Adrenal gland (tissue), 12 donors: Measurements from ENCODE around the gene BLNK. TPM values are rescaled to one million over a fixed set of nuclear protein-coding genes. Genes with fewer than 3 reads are reported as not detected.

ENCODE experiments used
- DNase-seq, 7 donors: peaks; one replicate each; pipeline ENCODE4 v3.0.0-alpha.2; 2019 to 2020
- H3K27ac ChIP-seq, 5 donors: fragments of 200-600 bp; sonication (generic) in 4 of 5; 1 replicate in 3 of 5; 2 replicates in 2 of 5; pipeline versions ENCODE4 v1.5.1 to v1.8.0; 2016 to 2020; ENCODE audit warnings: mild to moderate bottlenecking in 1 of 5
- H3K27me3 ChIP-seq: fragments of 200-600 bp; 2 replicates; pipeline ENCODE4 v1.8.0; 2021
- H3K36me3 ChIP-seq, 2 donors: fragments of 200-600 bp; replicated peaks in 1 of 2; 1 replicate in 1 of 2; 2 replicates in 1 of 2; pipeline versions ENCODE4 v1.5.1 to v1.8.0; 2018 to 2022
- H3K4me1 ChIP-seq, 2 donors: fragments of 200-600 bp; replicated peaks in 1 of 2; 1 replicate in 1 of 2; 2 replicates in 1 of 2; pipeline versions ENCODE4 v1.5.1 to v1.8.0; 2018 to 2021
- H3K4me3 ChIP-seq, 4 donors: fragments of 200-600 bp; sonication (generic) in 3 of 4; one replicate each; pipeline ENCODE4 v1.5.1; 2016 to 2018
- H3K9me3 ChIP-seq, 3 donors: fragments of 200-600 bp; sonication (generic) in 1 of 3; replicated peaks in 1 of 3; 1 replicate in 2 of 3; 2 replicates in 1 of 3; pipeline versions ENCODE4 v1.5.1 to v1.8.0; 2016 to 2021
- CTCF ChIP-seq, 6 experiments: fragments of 450-650 bp in 4 of 6; fragments of 200-600 bp in 2 of 6; sonication (generic) in 1 of 6; IDR thresholded peaks; 1 replicate in 5 of 6; 2 replicates in 1 of 6; pipeline versions ENCODE4 v1.5.1 to v1.8.0; 2016 to 2021; ENCODE audit warnings: antibody characterized with exemption in 6 of 6, mild to moderate bottlenecking in 2 of 6, moderate library complexity in 1 of 6
- POLR2A ChIP-seq, 2 donors: fragments of 450-650 bp; IDR thresholded peaks; one replicate each; pipeline ENCODE4 v1.6.1; 2017; ENCODE audit warnings: antibody characterized with exemption in 2 of 2, mild to moderate bottlenecking in 2 of 2, moderate library complexity in 1 of 2
- WGBS, 4 donors: extraction: QIAGEN DNeasy Blood & Tissue Kit in 2 of 4; methylation state at CpG; one replicate each; pipeline versions ENCODE4 v1.1.5 to v1.1.7; 2013 to 2017; 5-methylcytosine and 5-hydroxymethylcytosine counted together
- intact Hi-C, 2 donors: fragments of 100-400 bp; cut with DNase I; formaldehyde crosslinking; loops; one replicate each; pipeline versions ENCODE4 v1.14.1 to v1.15.0; 2022 to 2023
- polyA plus RNA-seq, 3 donors: library from polyadenylated mRNA; stranded (reverse); fragments of 200-250 nt in 2 of 3; fragments of 350-450 nt in 1 of 3; fragmentation: Illumina TruSeq in 1 of 3; extraction: RNeasy Lipid Tissue Mini Kit (QIAGEN cat#74804) in 1 of 3; gene quantifications; one replicate each; pipeline ENCODE4 v1.2.3, GENCODE V29; 2013 to 2014
- total RNA-seq, 9 donors: library from RNA; depleted of rRNA in 4 of 9; stranded (reverse); fragments of >200 nt in 4 of 9; fragments of 120-200 nt in 1 of 9; fragmentation: NEBNext Ultra II Directional in 1 of 9; extraction: Animal tissue kit (Norgen Biotek cat#: 25700) in 1 of 9; gene quantifications; one replicate each; pipeline versions ENCODE4 v1.1.0 to v1.2.4, GENCODE V29; 2013 to 2023
- donor health status: healthy with polysubstance abuse.
- donor health status: Bipolar disorder and iron deficiency.
- donor health status: DM: yes; HTN: yes; CAD: no.
- donor health status: DM: no; HTN: no; CAD: no.
- donor health status: DM: no; HTN: no; CAD: no.
- donor health status: DM: yes; HTN: yes; CAD: no.

Gene BLNK
- total and polyA plus RNA-seq, 12 donors = 0.72 to 8.5 (median 4.0) TPM

- Histone ChIP-seq H3K36me3 (no peaks in the 10 kb centered on the region), H3K4me1 (peaks cover 0 to 15% of the 10 kb centered on the region in 2 donors), H3K4me3 (no peak overlapping the region), H3K27me3 (no peaks in the 10 kb centered on the region), H3K27ac (no peak overlapping the region), H3K9me3 (no peaks in the 10 kb centered on the region)
- 81 to 86% (median 81%) methylated on average over 2 of the region's 2 CpGs for WGBS, 4 donors
- DNase-seq = no peak
- intact Hi-C loops = no loop called here
- TF ChIP-seq POLR2A (IDR thresholded peaks at IDR 0.05) (no peak), CTCF (IDR thresholded peaks at IDR 0.05) (no peak)
Observed at GRCh38 chr10:96261132-96261531, 10.2 kb downstream of the BLNK start.

GRCh38 chr10:96260014-96260413 is 11.4 kb downstream of the BLNK start:
- Histone ChIP-seq H3K4me1 (peaks cover 0 to 18% of the 10 kb centered on the region in 2 donors), H3K27me3 (no peaks in the 10 kb centered on the region), H3K4me3 (no peak overlapping the region), H3K9me3 (no peaks in the 10 kb centered on the region), H3K27ac (peak overlapping the region in 1 of 5 donors; percentile 27), H3K36me3 (no peaks in the 10 kb centered on the region)
- intact Hi-C loops = no loop called here
- DNase-seq = no peak
- no peak for TF ChIP-seq POLR2A (IDR thresholded peaks at IDR 0.05)
- no peak for TF ChIP-seq CTCF (IDR thresholded peaks at IDR 0.05)
- 76 to 77% (median 77%) methylated on average over 3 of the region's 3 CpGs for whole genome bisulfite sequencing, 4 donors

- H3K27ac ChIP-seq = peak overlapping the region in 1 of 5 donors; percentile 53
- DNase-seq = no peak
- intact Hi-C loops = no loop called here
- H3K4me3 ChIP-seq = no peak overlapping the region
- 82 to 85% (median 84%) methylated on average over 6 of the region's 6 CpGs for WGBS, 4 donors
- no peaks in the 10 kb centered on the region for H3K9me3 ChIP-seq
- H3K36me3 ChIP-seq = no peaks in the 10 kb centered on the region
- no peaks in the 10 kb centered on the region for H3K27me3 ChIP-seq
- no peak for TF ChIP-seq CTCF (IDR thresholded peaks at IDR 0.05)
- TF ChIP-seq POLR2A (IDR thresholded peaks at IDR 0.05) = no peak
- H3K4me1 ChIP-seq = peaks cover 0 to 18% of the 10 kb centered on the region in 2 donors
Observed at GRCh38 chr10:96259150-96259549, 12.2 kb downstream of the BLNK start.

- intact Hi-C loops = no loop called here
- WGBS, 4 donors = 14 to 30% (median 18%) methylated on average over 4 of the region's 4 CpGs
- Histone ChIP-seq H3K36me3 (no peaks in the 10 kb centered on the region), H3K27me3 (no peaks in the 10 kb centered on the region), H3K4me3 (no peak overlapping the region), H3K27ac (peak overlapping the region in 2 of 5 donors; percentile 14 to 67), H3K9me3 (no peaks in the 10 kb centered on the region), H3K4me1 (peaks cover 0 to 18% of the 10 kb centered on the region in 2 donors)
- TF ChIP-seq POLR2A (IDR thresholded peaks at IDR 0.05) = no peak
- peak; percentile 27 to 73 (median 53) for DNase-seq
Observed at GRCh38 chr10:96257944-96258343, 13.4 kb downstream of the BLNK start.

GRCh38 chr10:96255549-96256333 is 15.6 kb downstream of the BLNK start:
- intact Hi-C loops = no loop called here
- Histone ChIP-seq H3K9me3 (no peaks in the 10 kb centered on the region), H3K4me3 (no peak overlapping the region), H3K27me3 (no peaks in the 10 kb centered on the region), H3K27ac (no peak overlapping the region), H3K4me1 (peaks cover 0 to 18% of the 10 kb centered on the region in 2 donors), H3K36me3 (no peaks in the 10 kb centered on the region)
- no peak for DNase-seq
- TF ChIP-seq POLR2A (IDR thresholded peaks at IDR 0.05) (no peak), CTCF (IDR thresholded peaks at IDR 0.05) (no peak)
- 72 to 82% (median 77%) methylated on average over 5 to 6 of the region's 6 CpGs for WGBS, 4 donors
